GM21528 (cell line): Measurements from ENCODE around the gene FOXS1.

ENCODE experiments used
- ATAC-seq: cut with Tn5 transposase; IDR thresholded peaks from one replicate; pipeline ENCODE4 v1.9.1; 2021; ENCODE audit warnings: mild to moderate bottlenecking, moderate library complexity; ENCODE audit not compliant: unreplicated experiment, low FRiP score

The FOXS1 gene

GRCh38 chr20:31803552-31804291 lies 41.7 kb downstream of the FOXS1 start:
- no peak for ATAC-seq

GRCh38 chr20:31801508-31801907 lies 43.9 kb downstream of the FOXS1 start:
- ATAC-seq, result no peak

- no peak for ATAC-seq
Measured at GRCh38 chr20:31797364-31797763, 48.0 kb downstream of the FOXS1 start.
